ENCODE data around the gene PDZD11.
"Not testable (repeated sequence)": the region's sequence is repeated elsewhere in the genome, so short reads cannot be mapped to it uniquely, and the experiment has no call there.

The PDZD11 gene

DNA sequence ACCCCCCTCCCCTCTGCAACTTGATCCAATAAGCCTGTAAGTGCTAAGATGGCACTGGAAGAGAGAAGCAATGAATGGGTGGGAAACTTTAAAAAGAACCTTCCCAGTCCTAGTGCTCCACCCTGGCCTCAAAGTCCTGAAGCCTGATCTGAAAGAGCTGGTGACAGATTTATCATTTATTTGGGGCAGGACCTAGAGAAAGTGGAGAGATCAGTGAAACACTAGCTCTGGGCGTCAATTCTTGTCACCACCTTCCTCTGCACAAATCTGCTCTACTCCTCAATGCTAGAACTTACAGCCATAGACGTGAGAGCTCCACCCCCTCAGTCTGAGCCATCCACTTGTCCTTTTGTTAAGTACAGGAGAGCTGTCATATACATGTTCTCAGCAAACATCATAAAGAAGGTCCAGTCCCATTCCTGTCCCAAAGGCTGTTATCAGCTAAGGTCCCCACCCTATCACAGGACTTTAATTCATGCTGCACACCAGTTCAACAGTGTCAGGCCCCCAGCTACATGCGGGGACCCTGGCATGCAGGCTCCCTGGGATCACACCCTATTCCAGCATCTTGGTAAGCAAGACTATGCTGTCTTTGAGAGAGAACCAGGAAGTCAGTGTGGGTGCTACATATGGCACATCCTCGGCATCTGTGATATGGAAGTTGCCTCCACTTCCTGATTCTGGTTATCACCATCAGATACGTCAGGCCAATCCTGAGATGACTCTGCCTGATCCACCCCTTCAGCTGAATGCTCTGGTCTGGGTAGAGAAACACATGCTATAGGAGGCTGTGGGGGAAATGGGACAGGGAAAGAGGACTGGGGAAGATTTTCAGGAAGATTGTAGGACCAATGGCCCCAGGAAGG lies 32.1 kb downstream of the PDZD11 start:
- DNase-seq (ENCODE audit: low spot score) = no peak

GRCh38 chrX:70255452-70255851 lies 34.3 kb downstream of the PDZD11 start:
- DNase-seq (ENCODE audit: low spot score) = no peak

GRCh38 chrX:70254909-70255308 lies 34.8 kb downstream of the PDZD11 start:
- DNase-seq (ENCODE audit: low spot score) = no peak

- DNase-seq (ENCODE audit: low spot score) = no peak
Observed at GRCh38 chrX:70254063-70254400, 35.7 kb downstream of the PDZD11 start.

DNA sequence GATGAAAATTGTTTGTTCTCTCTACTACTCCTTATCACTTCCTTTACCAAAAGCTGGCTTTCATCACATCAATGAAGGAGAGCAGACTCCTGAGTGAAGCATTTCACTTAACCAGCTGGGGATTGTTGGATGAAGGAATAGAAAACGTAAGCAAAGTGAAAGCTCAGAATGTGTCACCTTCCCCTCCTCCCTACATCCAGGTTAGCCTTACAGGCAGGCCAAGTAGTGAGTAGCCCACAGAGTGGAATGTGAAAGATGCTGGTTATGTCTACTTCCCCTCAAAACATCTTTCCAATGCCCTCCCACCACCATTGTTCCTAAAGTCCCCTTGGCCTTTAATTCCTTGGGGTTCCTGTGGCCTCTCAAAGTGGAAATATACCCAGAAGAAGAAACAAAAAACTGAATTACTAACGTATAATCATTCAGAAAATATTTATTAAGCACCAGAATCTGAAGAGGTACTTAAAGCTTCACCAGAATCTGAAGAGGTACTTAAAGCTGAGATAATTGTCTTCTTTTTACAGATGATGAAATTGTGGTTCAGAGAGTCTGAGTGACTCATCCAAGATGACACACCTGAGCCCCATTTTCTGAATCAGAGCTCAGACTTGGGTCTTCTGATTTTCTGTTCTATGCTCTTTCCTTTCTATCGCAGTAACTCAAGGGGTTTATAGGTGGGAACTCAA lies 36.2 kb downstream of the PDZD11 start:
- no peak for DNase-seq (ENCODE audit: low spot score)

DNA sequence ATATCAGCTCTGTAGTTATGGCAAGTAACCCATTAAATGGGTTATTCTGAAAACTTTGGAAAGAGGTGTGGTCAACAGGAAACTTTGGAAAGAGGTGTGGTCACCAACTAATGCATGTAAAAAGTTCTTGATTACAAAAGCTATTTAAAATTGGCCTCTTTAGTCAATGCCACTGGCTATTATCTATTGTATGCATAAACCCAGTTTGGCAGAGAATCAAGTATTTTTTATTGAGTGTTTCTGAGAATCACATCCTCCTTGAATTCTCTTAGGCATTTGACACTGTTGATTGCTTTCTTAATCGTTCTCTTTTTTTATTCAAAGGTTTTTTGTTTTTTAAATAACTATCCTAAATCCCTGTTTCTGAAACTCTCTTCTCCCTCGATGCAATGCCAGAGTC lies 37.2 kb downstream of the PDZD11 start:
- DNase-seq (ENCODE audit: low spot score) = no peak

DNA sequence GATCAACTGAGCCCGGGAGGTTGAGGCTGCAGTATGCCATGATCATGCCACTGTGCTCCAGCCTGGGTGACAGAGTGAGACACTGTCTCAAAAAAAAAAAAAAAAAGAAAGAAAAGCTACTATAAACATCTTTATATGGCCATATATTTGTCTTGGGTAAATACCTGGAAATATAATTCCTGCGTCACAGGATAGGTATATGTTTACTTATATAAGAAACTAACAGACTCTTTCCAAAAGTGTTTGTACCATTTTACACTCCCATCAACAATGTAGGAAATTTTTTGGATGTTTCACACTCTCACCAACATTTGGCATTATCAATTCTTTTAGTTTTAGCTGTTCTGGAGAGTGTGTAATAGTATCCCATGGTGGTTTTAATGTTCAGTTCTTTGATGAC lies 42.5 kb downstream of the PDZD11 start:
- no peak for DNase-seq (ENCODE audit: low spot score)

DNA sequence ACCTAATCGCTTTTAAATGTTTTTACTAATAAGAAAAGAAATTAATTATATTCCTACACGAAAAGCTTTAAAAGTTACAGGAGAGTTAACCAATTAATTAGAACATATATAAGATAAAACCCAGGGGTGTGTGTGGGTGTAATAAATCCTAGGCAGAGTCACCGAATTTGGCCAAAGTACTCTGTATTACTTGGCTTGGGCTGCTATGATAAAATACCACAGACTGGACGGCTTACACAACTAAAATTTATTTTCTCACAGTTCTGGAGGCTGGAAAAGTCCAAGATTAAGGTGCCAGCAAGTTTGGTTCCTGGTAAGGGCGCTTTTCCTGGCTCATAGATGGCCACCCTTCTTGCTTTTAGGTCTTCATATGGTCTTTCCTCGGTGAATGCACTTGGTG lies 44.8 kb downstream of the PDZD11 start:
- no peak for DNase-seq (ENCODE audit: low spot score)

DNA sequence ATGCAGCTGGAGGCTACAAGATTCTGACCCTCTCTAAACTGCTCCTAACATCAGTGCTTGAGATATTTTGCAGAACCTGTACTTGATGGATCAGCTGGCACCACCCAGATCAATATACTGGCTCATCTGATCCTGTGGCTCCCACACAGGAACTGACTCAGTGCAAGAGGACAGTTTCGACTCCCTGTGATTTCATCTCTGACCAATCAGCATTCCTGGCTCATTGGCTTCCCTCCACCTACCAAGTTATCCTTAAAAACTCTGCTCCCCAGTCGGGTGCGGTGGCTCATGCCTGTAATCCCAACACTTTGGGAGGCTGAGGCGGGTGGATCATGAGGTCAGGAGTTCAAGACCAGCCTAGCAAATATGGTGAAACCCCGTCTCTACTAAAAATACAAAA lies 46.1 kb downstream of the PDZD11 start:
- DNase-seq (ENCODE audit: low spot score) = not testable (repeated sequence)

DNA sequence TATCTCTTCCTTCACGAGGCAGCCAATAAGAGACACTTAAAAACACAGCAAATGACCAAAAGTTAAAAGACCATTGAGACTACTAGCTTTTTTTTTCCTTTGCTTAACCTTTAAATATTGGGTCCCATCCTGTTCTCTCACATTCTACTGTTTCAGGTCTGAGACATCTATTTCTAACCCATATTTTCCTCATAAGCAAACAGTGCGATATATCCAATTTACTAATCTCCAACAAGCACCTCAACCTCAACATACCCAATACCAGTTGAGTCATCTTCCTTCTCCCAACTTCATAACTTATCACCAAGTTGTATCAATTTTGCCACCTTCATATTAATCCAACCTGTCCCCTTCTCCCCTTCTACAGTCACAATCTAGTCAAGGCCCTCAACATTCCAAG lies 48.2 kb downstream of the PDZD11 start:
- no peak for DNase-seq (ENCODE audit: low spot score)

DNA sequence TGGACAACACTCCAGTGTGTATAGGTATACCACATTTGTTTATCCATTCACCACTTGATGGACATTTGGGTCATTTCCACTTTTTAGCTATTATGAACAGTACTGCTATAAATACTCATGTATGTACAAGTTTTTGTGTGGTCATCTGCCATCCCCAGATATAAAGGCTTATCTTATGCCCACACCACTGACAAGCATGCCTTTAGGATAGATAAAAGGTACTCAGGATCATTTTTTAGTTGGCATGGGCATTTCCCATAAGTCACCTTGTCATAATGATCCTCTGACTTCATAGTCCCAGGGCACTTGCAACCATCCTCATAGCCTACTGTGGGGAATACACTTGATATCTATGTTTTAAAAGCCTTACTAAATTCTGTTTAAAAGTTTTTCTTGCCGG lies 49.0 kb downstream of the PDZD11 start:
- no peak for DNase-seq (ENCODE audit: low spot score)

Data from AG20443 (cell line).